MCF 10A (cell line): ENCODE data around the gene PLEKHH1. TPM values are rescaled to one million over a fixed set of nuclear protein-coding genes. Genes with fewer than 3 reads are reported as not detected.

ENCODE experiments used
- BruUV-seq: library from RNA; stranded (reverse); fragments of 400-500 nt; replicated peaks from 2 replicates; lab custom pipeline; 2021; lab: Mats Ljungman, UMichigan
- CTCF ChIA-PET: fragments of 300-600 bp; sonication (Branson Sonifier 250); formaldehyde crosslinking; extraction: SDS; loops from one replicate; lab custom pipeline; 2021; ENCODE audit warnings: antibody characterized with exemption, inconsistent platforms; lab: Yijun Ruan, JAX
- POLR2A ChIA-PET: fragments of 300-600, 350-650 bp; sonication (Branson Sonifier 250); formaldehyde crosslinking; extraction: SDS; loops from one replicate; lab custom pipeline; 2020; ENCODE audit warnings: antibody characterized with exemption, inconsistent platforms; lab: Yijun Ruan, JAX
- DNase-seq: peaks from one replicate; pipeline ENCODE4 v3.0.0-alpha.2; 2018; ENCODE audit not compliant: unreplicated experiment
- H3K27ac Mint-ChIP-seq: one replicate; pipeline ENCODE4 v1.8.0; 2022; ENCODE audit warnings: mild to moderate bottlenecking, low read depth, mixed read lengths; ENCODE audit not compliant: unreplicated experiment
- H3K27me3 Mint-ChIP-seq: one replicate; pipeline ENCODE4 v1.8.0; 2022; ENCODE audit warnings: mixed read lengths; ENCODE audit not compliant: insufficient read depth, unreplicated experiment
- H3K36me3 Mint-ChIP-seq: one replicate; pipeline ENCODE4 v1.8.0; 2022; ENCODE audit warnings: mild to moderate bottlenecking, moderate library complexity, mixed read lengths; ENCODE audit not compliant: insufficient read depth, unreplicated experiment
- H3K4me1 Mint-ChIP-seq: one replicate; pipeline ENCODE4 v1.8.0; 2022; ENCODE audit warnings: mixed read lengths; ENCODE audit not compliant: insufficient read depth, unreplicated experiment
- H3K4me3 Mint-ChIP-seq: one replicate; pipeline ENCODE4 v1.8.0; 2022; ENCODE audit warnings: mild to moderate bottlenecking, moderate library complexity, mixed read lengths; ENCODE audit not compliant: unreplicated experiment
- H3K9me3 Mint-ChIP-seq: one replicate; pipeline ENCODE4 v1.8.0; 2022; ENCODE audit warnings: mixed read lengths; ENCODE audit not compliant: unreplicated experiment
- CTCF ChIP-seq: fragments of 200-600 bp; IDR thresholded peaks from one replicate; pipeline ENCODE4 v1.8.0; 2022; ENCODE audit warnings: antibody characterized with exemption, mild to moderate bottlenecking; ENCODE audit not compliant: unreplicated experiment
- intact Hi-C: fragments of 100-400 bp; cut with micrococcal nuclease; formaldehyde crosslinking; loops from 2 replicates; pipeline ENCODE4 v1.14.1; 2022
- total RNA-seq: library from RNA; stranded (reverse); gene quantifications from 2 replicates; pipeline ENCODE4 v1.2.3, GENCODE V29; 2022

Gene PLEKHH1
- total RNA-seq, 1 experiment from 2014 or later: 5.8 TPM

GRCh38 chr14:67610491-67610890, 77.4 kb downstream of the PLEKHH1 start:
- no peak for DNase-seq
- Mint-ChIP-seq H3K9me3 (no peaks in the 10 kb centered on the region), H3K36me3 (no peaks in the 10 kb centered on the region), H3K4me3 (no peak overlapping the region), H3K4me1 (no peaks in the 10 kb centered on the region), H3K27ac (no peak overlapping the region), H3K27me3 (no peaks in the 10 kb centered on the region)
- intact Hi-C loops: no loop called here
- BruUV-seq: no TSS peak
- no peak for TF ChIP-seq CTCF
- ChIA-PET CTCF (interaction anchor here (1.2 to 2.2 kb wide), 3 partner anchors 8 to 84 kb away, joined by 3 to 8 read pairs (median 6); no protein-coding TSS in a partner anchor), POLR2A (interaction anchor here (0.6 to 0.9 kb wide), 2 partner anchors 11 to 1183 kb away, joined by 3 to 4 read pairs; partner anchors contain the start of gene PIGH)

- POLR2A ChIA-PET: interaction anchor here (0.6 to 4.3 kb wide), 20 partner anchors 9 to 192 kb away, joined by 3 to 37 read pairs (median 4); partner anchors contain the start of genes PIGH and RDH11
- intact Hi-C loops: loop anchor here (1.0 kb wide), 4 partner anchors 34 to 86 kb away; partner anchors contain the start of gene RDH11
These were observed 85.5 kb downstream of the PLEKHH1 start for GRCh38 chr14:67618617-67619063.

GRCh38 chr14:67619446-67620216, 86.5 kb downstream of the PLEKHH1 start, which contains the start of gene ARG2:
Gene ARG2, plus strand, starts transcription at chr14:67619920. Its CDS starts 58 bp downstream, at chr14:67619978.
- peak within 1 kb of the TSS; percentile 84 for H3K27ac Mint-ChIP-seq
- POLR2A ChIA-PET: interaction anchor here (0.6 to 4.3 kb wide), 26 partner anchors 8 to 193 kb away, joined by 3 to 37 read pairs (median 4); partner anchors contain the start of genes PIGH, RDH11 and VTI1B
- no TSS peak for BruUV-seq

More at GRCh38 chr14:67618617-67619063, 85.5 kb downstream of the PLEKHH1 start:
- Mint-ChIP-seq H3K9me3 (no peaks in the 10 kb centered on the region), H3K4me1 (peaks cover 30% of the 10 kb centered on the region), H3K4me3 (no peak overlapping the region), H3K27me3 (no peaks in the 10 kb centered on the region), H3K36me3 (no peaks in the 10 kb centered on the region), H3K27ac (peak overlapping the region; percentile 84)
- DNase-seq: peak; percentile 74
- BruUV-seq: no TSS peak
- CTCF ChIA-PET: interaction anchor here (0.6 to 3.1 kb wide), 36 partner anchors 9 to 1372 kb away, joined by 3 to 68 read pairs (median 6); partner anchors contain the start of genes RDH11 and RDH12
- TF ChIP-seq CTCF: peak; percentile 68

More at GRCh38 chr14:67619446-67620216, 86.5 kb downstream of the PLEKHH1 start, which contains the start of gene ARG2:
- Mint-ChIP-seq H3K36me3 (no peaks in the 10 kb centered on the region), H3K4me1 (peaks cover 30% of the 10 kb centered on the region), H3K27me3 (no peaks in the 10 kb centered on the region), H3K4me3 (peak within 1 kb of the TSS; percentile 83), H3K9me3 (no peaks in the 10 kb centered on the region)
- intact Hi-C loops: loop anchor here (1.0 kb wide), 2 partner anchors 35 to 76 kb away; partner anchors contain the start of gene RDH11
- no peak for TF ChIP-seq CTCF
- CTCF ChIA-PET: interaction anchor here (0.6 to 3.2 kb wide), 41 partner anchors 10 to 212 kb away, joined by 3 to 68 read pairs (median 5); partner anchors contain the start of genes RDH11 and RDH12
- peak; percentile 96 for DNase-seq
